HCT116 (cell line): ENCODE data around the gene ACLY. TPM values are rescaled to one million over a fixed set of nuclear protein-coding genes. Genes with fewer than 3 reads are reported as not detected.
A peak's percentile ranks its signal among the peaks of the same experiment; 100 is the strongest.

ENCODE experiments used
- ATAC-seq: fragments of 200-7000 bp; cut with Tn5 transposase; 2 replicates; pipeline ENCODE4 v1.9.1; 2020; ENCODE audit warnings: mild to moderate bottlenecking, moderate library complexity
- BruUV-seq: library from RNA; stranded (reverse); fragments of 400-500 nt; replicated peaks from 2 replicates; lab custom pipeline; 2021; lab: Mats Ljungman, UMichigan
- CTCF ChIA-PET: fragments of 300-600 bp; sonication (Branson Sonifier 250); formaldehyde crosslinking; loops from one replicate; lab custom pipeline; 2021; ENCODE audit warnings: antibody characterized with exemption; lab: Charles Lee
- POLR2A ChIA-PET: fragments of 300-600, 350-600 bp; sonication (Branson Sonifier 250); formaldehyde crosslinking; loops from one replicate; lab custom pipeline; 2021; ENCODE audit warnings: antibody characterized with exemption; lab: Charles Lee
- RAD21 ChIA-PET, 2 experiments: fragments of 300-600 bp; sonication (Branson Sonifier 250); formaldehyde crosslinking; loops; one replicate each; lab custom pipeline; 2023; ENCODE audit warnings: low total read pairs in 2 of 2; ENCODE audit not compliant: uncharacterized antibody in 2 of 2, unreplicated experiment in 2 of 2, low non-redundant PET in 1 of 2; lab: Charles Lee
- DNase-seq: peaks from one replicate; pipeline ENCODE4 v3.0.0-alpha.2; 2010; ENCODE audit warnings: low read depth, low spot score
- H2AFZ ChIP-seq: fragments of 200-600 bp; shearing (Covaris generic), sonication (generic); 2 replicates; pipeline ENCODE4 v1.6.1; 2017; ENCODE audit warnings: low read depth, mixed run types, mixed read lengths, antibody characterized with exemption, low read length; ENCODE audit not compliant: poor library complexity, severe bottlenecking
- H3K27ac ChIP-seq: 2 replicates; pipeline ENCODE4 v1.5.1; 2012; ENCODE audit warnings: low read depth, low read length
- H3K27me3 ChIP-seq: fragments of 200-600 bp; sonication (generic); 2 replicates; pipeline ENCODE4 v1.6.1; 2016; ENCODE audit warnings: mixed run types, low read length, mixed read lengths; ENCODE audit not compliant: insufficient read depth
- H3K36me3 ChIP-seq, 2 experiments: fragments of 200-500 bp in 1 of 2; fragments of 200-600 bp in 1 of 2; sonication (Bioruptor generic) in 1 of 2; sonication (generic) in 1 of 2; 2 replicates each; pipeline versions ENCODE4 v1.5.1 to v1.6.1; 2014 to 2016; ENCODE audit warnings: low read length in 2 of 2, inconsistent platforms in 1 of 2, mixed read lengths in 1 of 2, mixed run types in 1 of 2; ENCODE audit not compliant: insufficient read depth in 2 of 2, control insufficient read depth in 1 of 2
- H3K4me1 ChIP-seq, 2 experiments: fragments of 200-600 bp in 1 of 2; sonication (generic) in 1 of 2; 2 replicates each; pipeline versions ENCODE4 v1.5.1 to v1.6.1; 2012 to 2017; ENCODE audit warnings: low read length in 2 of 2, inconsistent platforms in 1 of 2, mild to moderate bottlenecking in 1 of 2, mixed read lengths in 1 of 2, mixed run types in 1 of 2, moderate library complexity in 1 of 2; ENCODE audit not compliant: insufficient read depth in 2 of 2, control insufficient read depth in 1 of 2
- H3K4me2 ChIP-seq: fragments of 200-600 bp; sonication (generic); 2 replicates; pipeline ENCODE4 v1.6.1; 2017; ENCODE audit warnings: mixed run types, low read length, mixed read lengths
- H3K4me3 ChIP-seq, 2 experiments: fragments of 200-600 bp in 1 of 2; sonication (generic) in 1 of 2; replicated peaks in 1 of 2; 2 replicates each; pipeline ENCODE4 v1.5.1; 2011 to 2016; ENCODE audit warnings: low read length in 2 of 2, control low read depth in 1 of 2, low read depth in 1 of 2, mild to moderate bottlenecking in 1 of 2, mixed read lengths in 1 of 2, mixed run types in 1 of 2
- H3K79me2 ChIP-seq: fragments of 200-600 bp; sonication (generic); 2 replicates; pipeline ENCODE4 v1.6.1; 2017; ENCODE audit warnings: mild to moderate bottlenecking, mixed run types, low read length, moderate library complexity, mixed read lengths; ENCODE audit not compliant: insufficient read depth
- H3K9ac ChIP-seq: fragments of 200-600 bp; sonication (generic); 2 replicates; pipeline ENCODE4 v1.6.1; 2016; ENCODE audit warnings: low read length, mixed read lengths
- H3K9me2 ChIP-seq: fragments of 200-600 bp; sonication (generic), shearing (Covaris generic); 2 replicates; pipeline ENCODE4 v1.6.1; 2017; ENCODE audit warnings: mixed run types, mild to moderate bottlenecking, moderate library complexity; ENCODE audit not compliant: insufficient read depth
- H3K9me3 ChIP-seq, 2 experiments: fragments of 200-500 bp in 1 of 2; fragments of 200-600 bp in 1 of 2; sonication (Bioruptor generic) in 1 of 2; sonication (generic) in 1 of 2; 2 replicates each; pipeline ENCODE4 v1.6.1; 2014 to 2017; ENCODE audit warnings: low read length in 2 of 2, mixed read lengths in 2 of 2, inconsistent platforms in 1 of 2, low read depth in 1 of 2, mild to moderate bottlenecking in 1 of 2, mixed run types in 1 of 2, moderate library complexity in 1 of 2; ENCODE audit not compliant: control insufficient read depth in 1 of 2, insufficient read depth in 1 of 2
- H4K20me1 ChIP-seq: fragments of 200-600 bp; sonication (generic), shearing (Covaris generic); 2 replicates; pipeline ENCODE4 v1.6.1; 2017; ENCODE audit warnings: mixed run types, mild to moderate bottlenecking, moderate library complexity; ENCODE audit not compliant: insufficient read depth
- CEBPB ChIP-seq: IDR thresholded peaks from 2 replicates; pipeline ENCODE4 v1.6.1; 2012; ENCODE audit warnings: low read depth
- EZH2 ChIP-seq: fragments of 200-600 bp; sonication (generic); IDR thresholded peaks from 2 replicates; pipeline ENCODE4 v1.6.1; 2017; ENCODE audit warnings: antibody characterized with exemption, mixed run types
- POLR2AphosphoS5 ChIP-seq: IDR thresholded peaks from 2 replicates; pipeline ENCODE4 v1.6.1; 2011; ENCODE audit warnings: mild to moderate bottlenecking, low read depth, low read length, moderate library complexity
- SIN3A ChIP-seq: IDR thresholded peaks from 2 replicates; pipeline ENCODE4 v1.6.1; 2012; ENCODE audit warnings: low read depth
- intact Hi-C: fragments of 100-400 bp; cut with micrococcal nuclease; formaldehyde crosslinking; loops from 2 replicates; pipeline ENCODE4 v1.10.0; 2022
- total RNA-seq: library from RNA; stranded (reverse); gene quantifications from one replicate; pipeline ENCODE4 v1.2.1, GENCODE V29; 2021; ENCODE audit not compliant: unreplicated experiment

ACLY gene
- total RNA-seq, 1 experiment from 2014 or later, result 222 TPM

DNA sequence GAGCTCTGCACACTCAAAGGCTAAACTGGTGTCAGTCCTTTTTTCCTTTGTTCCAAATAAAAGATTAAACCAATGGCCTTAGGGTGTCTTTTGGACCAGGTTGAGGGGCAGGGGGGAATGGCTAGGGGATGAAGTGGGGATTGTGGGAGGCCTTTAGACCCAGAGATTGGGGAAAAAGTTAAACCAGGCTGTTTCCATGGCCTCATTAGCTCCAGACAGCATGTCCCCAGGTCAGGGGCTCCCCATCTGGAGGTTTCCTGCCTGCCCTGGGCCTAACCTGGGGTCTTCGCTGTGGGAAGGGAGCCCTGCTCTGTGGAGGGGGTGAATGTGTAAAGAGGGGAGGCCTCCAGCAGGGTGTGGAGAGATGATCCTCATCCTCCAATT, 95.6 kb downstream of the ACLY start:
- no peak for DNase-seq
- ATAC-seq, result peak; percentile 8; the same call in 1 of the 2 replicates
- CTCF ChIA-PET, result no interaction called here
- no peak for TF ChIP-seq SIN3A
- H3K36me3 ChIP-seq, result peaks cover 6 to 9% of the 10 kb centered on the region in 2 experiments; a peak in 2 of 4 replicates
- intact Hi-C loops, result no loop called here
- H3K4me3 ChIP-seq, result no peak overlapping the region
- no peaks in the 10 kb centered on the region for H3K79me2 ChIP-seq
- no peak overlapping the region for H3K4me2 ChIP-seq
- BruUV-seq, result no TSS peak
- no peaks in the 10 kb centered on the region for H3K9me2 ChIP-seq
- no peaks in the 10 kb centered on the region for H3K9me3 ChIP-seq
- RAD21 ChIA-PET, result no interaction called here
- POLR2A ChIA-PET, result no interaction called here
- H3K9ac ChIP-seq, result no peak overlapping the region
- H3K27me3 ChIP-seq, result no peaks in the 10 kb centered on the region
- H4K20me1 ChIP-seq, result no peaks in the 10 kb centered on the region
- no peak overlapping the region for H2AFZ ChIP-seq
- no peaks in the 10 kb centered on the region for H3K4me1 ChIP-seq
- H3K27ac ChIP-seq, result no peak overlapping the region

- RAD21 ChIA-PET, result no interaction called here
- TSS peak; percentile 55 for BruUV-seq
- intact Hi-C loops, result no loop called here
- Histone ChIP-seq H3K36me3 (peaks cover 2 to 6% of the 10 kb centered on the region in 2 experiments; a peak in 3 of 4 replicates), H3K9me3 (no peaks in the 10 kb centered on the region), H2AFZ (no peak overlapping the region), H3K79me2 (no peaks in the 10 kb centered on the region)
- CTCF ChIA-PET, result no interaction called here
- 0 out of 2 replicates have a peak, but pooled peaks have one; percentile 14 for TF ChIP-seq POLR2AphosphoS5
- TF ChIP-seq EZH2, result no peak
- TF ChIP-seq CEBPB, result no peak
- TF ChIP-seq, all 23 proteins: peak for 1
- H3K27me3 ChIP-seq, result no peaks in the 10 kb centered on the region
- DNase-seq (no peak), ATAC-seq (no peak; the same call in 1 of the 2 replicates)
- POLR2A ChIA-PET, result interaction anchor here (1.1 kb wide), 1 partner anchor 20 kb away, joined by 3 read pairs; no protein-coding TSS in a partner anchor
- H3K27ac ChIP-seq, result no peak overlapping the region
- H3K9me2 ChIP-seq, result no peaks in the 10 kb centered on the region
- H3K4me3 ChIP-seq, result no peak overlapping the region
- H4K20me1 ChIP-seq, result no peaks in the 10 kb centered on the region
- no peak overlapping the region for H3K4me2 ChIP-seq
- H3K9ac ChIP-seq, result no peak overlapping the region
- H3K4me1 ChIP-seq, result no peaks in the 10 kb centered on the region
These were observed 96.3 kb downstream of the ACLY start for GRCh38 chr17:41822216-41823140.
